HFF-Myc (cell line): Measurements from ENCODE around the gene IL1A.

ENCODE experiments used
- DNase-seq: peaks from one replicate; pipeline ENCODE4 v3.0.0-alpha.2; 2011; ENCODE audit warnings: low read depth; ENCODE audit errors: extremely low read depth
- H3K4me3 ChIP-seq: replicated peaks from 2 replicates; pipeline ENCODE4 v1.5.1; 2011; ENCODE audit warnings: low read depth, mild to moderate bottlenecking, control low read depth, low read length
- TF ChIP-seq, protein P1 (sequence below): IDR thresholded peaks from 2 replicates; pipeline ENCODE4 v1.5.1; 2012; ENCODE audit warnings: mild to moderate bottlenecking, low read depth, low read length, control low read depth; ENCODE audit errors: missing control alignments

The IL1A gene

DNA sequence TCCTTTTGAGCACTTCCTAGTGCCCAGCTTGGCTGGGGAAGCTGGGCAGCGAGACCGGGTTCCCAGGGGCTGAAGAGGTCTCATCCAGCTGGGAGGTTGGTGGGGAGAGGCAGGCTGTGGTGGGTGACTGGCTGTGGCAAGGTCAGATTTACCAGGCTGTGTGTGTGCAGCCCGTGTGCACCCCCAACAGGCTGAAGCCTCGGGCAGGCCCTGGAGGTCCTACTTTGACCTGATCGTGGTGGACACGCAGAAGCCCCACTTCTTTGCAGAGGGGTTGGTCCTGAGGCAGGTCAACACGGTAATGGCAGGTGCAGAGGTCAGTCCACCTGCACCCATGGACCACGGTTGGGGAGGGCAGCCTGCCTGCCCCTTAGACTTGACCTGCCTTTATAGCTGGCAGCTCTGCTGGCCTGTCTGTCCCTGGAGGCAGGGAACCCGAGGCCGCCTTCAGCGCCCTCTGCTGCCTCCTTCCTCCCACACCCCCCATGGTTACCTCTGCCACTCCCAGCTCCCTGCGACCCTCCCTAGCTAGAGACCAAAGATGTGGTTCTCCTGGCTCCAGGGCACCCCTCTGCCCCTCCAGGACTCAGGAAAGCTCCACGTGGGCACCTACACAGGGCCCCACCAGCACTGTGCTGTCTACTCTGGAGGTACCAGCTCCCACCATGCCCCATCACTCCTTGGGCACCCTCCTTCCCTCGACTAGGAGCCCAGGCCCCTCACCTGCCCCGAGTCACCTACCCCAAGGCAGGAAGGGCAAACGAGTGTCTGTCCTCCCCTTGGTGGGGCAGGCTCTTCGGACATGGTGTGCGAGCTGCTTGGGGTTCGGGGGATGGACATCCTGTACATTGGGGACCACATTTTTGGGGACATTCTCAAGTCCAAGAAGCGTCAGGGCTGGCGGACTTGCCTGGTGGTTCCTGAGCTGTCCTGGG is 59.4 kb downstream of the IL1A start:
- no peak overlapping the region for H3K4me3 ChIP-seq
- no peak for DNase-seq
- TF ChIP-seq, protein P1, sequence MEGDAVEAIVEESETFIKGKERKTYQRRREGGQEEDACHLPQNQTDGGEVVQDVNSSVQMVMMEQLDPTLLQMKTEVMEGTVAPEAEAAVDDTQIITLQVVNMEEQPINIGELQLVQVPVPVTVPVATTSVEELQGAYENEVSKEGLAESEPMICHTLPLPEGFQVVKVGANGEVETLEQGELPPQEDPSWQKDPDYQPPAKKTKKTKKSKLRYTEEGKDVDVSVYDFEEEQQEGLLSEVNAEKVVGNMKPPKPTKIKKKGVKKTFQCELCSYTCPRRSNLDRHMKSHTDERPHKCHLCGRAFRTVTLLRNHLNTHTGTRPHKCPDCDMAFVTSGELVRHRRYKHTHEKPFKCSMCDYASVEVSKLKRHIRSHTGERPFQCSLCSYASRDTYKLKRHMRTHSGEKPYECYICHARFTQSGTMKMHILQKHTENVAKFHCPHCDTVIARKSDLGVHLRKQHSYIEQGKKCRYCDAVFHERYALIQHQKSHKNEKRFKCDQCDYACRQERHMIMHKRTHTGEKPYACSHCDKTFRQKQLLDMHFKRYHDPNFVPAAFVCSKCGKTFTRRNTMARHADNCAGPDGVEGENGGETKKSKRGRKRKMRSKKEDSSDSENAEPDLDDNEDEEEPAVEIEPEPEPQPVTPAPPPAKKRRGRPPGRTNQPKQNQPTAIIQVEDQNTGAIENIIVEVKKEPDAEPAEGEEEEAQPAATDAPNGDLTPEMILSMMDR: peak; percentile 32

- DNase-seq: no peak
- TF ChIP-seq, protein P1: no peak
- no peak overlapping the region for H3K4me3 ChIP-seq
Observed at GRCh38 chr2:112723995-112724394, 60.3 kb downstream of the IL1A start.
